ENCODE data around the gene SKAP1.
"Not testable (repeated sequence)": the region's sequence is repeated elsewhere in the genome, so short reads cannot be mapped to it uniquely, and the experiment has no call there.

The SKAP1 gene

DNA sequence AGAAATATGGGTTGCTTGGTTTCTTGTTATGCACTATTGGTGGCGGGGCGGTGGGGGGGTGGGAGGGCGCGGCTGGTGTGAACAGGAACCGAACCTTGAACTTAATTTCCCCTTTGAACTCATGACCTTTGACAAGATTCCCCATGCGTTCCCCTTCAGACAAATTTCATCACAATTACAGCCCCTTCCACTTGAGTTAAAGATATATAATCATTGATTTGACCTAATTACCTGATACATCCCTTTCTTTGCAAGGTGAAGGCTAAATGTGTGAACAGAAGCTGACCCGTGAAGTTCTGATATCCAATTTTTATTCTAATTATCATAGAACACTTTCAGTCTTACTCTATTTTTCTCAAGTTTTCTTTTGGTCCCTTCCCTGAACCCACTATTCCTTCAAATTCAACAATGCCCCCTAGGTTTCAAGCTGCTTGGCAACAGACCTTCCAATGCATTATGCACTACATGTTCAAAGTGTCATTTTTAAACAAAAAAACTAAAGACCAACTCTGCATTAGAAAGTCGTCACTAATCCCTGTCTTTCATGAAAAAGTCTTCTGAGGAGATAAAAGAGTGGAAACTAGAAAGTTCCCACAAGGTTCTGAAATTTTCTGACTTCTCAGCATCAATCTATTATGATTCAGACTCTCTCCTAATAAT is 116.8 kb downstream of the SKAP1 start:
- DNase-seq: no peak

DNA sequence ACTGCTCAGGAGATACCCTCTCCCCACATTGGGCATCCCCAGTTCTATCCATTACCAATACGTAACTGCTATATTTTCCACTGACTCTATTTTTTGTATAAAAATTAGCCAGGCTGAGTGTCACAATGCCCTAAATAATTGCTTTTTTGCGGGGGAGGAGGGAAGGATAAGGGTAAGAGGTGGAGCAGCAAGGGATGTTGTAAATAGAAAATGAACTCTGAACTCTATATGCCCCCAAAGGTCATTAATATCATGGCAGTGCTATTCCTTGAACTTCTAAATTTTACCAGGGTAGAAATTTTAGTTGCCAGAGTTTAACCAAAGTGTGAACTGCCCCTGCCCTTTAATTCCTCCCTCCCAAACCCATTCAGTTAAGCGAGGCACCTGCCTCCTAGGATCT is 118.7 kb downstream of the SKAP1 start:
- DNase-seq: no peak

DNA sequence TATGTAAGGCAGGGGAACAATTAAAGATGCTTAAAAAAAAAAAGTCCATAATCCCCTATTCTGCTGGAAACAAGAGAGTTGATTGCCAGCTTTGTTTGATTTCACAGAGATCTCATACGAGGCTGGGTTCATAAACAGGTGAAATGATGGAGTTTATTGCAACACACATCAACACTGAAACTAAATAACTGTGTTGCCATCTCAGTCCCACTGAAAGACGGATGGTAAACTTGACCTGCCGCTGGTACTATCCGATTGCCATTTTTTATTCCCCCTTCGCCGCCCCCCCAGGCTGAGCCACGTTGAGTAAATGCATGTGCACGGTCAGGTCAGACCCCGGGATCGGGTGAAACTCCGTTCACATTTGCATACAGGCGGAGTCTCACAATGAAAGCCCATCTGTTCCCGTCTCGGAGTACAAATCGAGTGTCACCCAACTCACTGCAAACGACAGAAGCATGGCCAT is 119.2 kb downstream of the SKAP1 start:
- no peak for DNase-seq

DNA sequence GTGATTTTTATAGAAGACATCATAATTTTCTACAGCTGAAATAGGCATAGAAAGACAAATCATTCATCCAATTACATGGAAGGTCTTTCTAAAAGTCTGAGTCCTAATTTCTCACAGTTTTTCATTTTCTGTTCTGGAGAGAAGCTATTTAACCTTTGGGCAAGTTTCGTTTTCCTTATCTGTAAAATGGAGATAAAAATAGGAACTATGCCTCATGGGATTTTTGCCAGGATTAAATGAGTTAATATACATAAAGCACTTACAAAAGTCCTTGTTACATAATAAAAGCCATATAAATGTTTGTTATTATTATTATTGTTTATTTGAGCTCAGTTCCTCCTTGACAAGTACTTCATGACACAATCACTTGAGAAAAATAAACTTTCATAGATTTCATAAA is 121.4 kb downstream of the SKAP1 start:
- no peak for DNase-seq

DNA sequence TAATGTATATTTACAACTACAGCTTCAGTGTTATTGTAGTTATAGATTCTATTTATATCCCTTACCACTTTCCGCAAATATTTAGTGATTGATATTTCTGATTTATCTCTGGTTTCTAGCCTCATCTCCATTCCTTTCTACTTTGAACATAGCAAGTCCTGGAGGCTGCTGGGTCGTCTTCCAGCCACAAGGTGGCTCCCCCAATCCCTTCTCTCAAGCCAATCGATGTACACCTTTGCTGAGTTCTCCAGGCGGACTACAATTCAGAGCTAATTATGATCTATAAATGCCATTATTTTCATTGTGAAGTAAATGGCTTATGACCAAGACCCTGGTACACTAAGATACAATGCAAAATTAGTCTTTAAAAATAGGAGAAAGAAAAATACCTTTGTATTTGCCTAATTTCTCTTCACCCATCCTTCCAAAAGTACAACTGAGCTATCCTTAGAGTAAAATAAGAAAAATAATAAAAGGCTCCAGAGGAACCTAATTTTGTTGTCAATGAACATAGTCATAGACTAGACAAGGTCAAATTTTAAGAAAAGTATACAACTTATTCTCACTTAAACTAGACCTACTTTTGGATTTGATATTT is 122.1 kb downstream of the SKAP1 start:
- DNase-seq: peak; percentile 32

DNA sequence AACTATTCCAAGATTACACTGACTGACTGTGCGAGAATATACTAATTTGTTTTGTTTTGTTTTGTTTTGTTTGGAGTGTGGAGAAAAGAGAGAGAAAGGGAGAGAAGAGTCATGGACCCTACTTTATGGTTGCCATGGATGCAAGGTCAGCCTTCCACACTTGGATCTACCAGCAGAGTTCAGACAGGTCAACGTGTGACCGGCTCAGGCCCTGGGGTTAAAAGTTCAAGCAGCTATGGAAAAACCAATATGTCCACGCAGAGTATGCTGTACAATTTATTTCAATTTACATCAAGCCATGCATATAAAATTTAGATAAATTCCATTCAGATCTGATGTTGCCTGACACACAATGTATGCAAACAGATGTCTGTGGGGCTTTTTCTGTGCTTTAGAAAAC is 122.8 kb downstream of the SKAP1 start:
- no peak for DNase-seq

DNA sequence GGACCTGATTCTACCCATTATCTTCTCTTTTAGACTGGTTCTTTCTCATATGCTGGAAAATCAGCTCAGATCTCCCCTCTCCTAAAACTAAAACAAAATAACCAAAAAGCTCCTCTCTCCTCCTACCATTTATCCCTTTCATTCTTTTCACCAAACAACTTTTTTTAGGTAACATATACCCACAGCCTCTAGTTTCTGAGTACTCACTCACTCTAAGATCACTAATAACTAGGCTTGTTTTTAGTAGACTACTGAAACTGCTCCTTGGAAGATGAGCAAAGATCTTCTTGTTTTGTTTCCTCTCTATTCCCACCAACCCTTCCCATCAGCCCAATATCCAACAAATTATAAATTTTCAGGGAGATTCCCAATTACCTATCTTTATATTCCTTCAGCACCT is 129.0 kb downstream of the SKAP1 start:
- DNase-seq: no peak

DNA sequence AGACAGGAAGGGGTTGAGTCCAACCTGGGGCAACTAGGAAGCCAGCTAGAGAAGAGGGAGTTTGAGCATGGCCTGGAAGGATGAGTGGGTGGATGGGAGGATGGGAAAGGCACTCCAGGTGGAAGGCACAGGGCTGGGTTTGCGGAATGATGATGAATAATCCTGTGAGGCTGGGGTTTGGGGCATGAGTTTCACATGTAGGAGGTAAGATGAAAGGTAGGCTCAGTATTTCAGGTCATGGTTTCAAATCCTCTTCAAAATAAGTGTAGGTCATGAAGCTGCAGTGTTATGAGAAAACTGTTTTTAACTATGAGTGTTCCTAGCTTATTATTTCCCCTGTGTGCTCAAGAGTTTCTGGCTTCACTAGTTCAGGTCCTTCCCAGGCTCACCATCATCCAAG is 130.3 kb downstream of the SKAP1 start:
- no peak for DNase-seq

DNA sequence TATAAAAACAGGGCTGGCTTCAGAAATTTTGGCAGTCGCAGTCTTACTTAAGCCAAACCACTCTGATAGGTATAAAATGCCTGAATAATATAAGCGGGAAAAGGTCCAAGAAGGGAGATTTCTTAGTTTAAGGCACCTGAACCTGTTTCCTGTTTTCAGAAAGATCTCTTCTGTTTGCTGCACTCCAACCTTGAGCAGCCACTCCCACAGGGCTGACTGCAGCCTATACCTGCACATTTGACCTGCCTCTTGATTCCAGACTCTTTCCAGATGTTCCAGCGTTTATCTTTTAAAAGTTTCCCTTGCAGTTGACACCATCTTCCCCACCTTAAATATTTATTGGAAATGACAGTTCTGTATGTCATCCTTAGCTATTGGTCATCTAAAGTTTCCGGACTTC is 132.2 kb downstream of the SKAP1 start:
- DNase-seq: no peak

DNA sequence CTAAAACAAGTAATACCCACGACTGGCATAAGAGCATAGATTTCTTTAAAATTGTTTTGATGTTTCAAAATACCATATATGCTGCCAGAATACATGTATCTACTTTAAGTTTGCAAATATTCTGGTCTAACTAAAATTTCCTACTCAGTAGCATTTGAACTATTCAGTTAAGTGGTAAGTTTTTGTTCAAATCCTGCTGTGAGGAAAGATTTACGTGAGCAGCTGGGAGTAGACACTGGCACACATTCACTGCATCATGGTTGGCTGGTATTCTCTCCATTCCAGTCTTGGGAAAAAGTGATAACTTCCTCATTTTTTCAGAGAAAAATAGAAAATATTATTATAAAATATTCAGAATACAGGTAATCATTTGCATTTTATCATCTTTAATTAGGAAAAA is 133.6 kb downstream of the SKAP1 start:
- DNase-seq: no peak

DNA sequence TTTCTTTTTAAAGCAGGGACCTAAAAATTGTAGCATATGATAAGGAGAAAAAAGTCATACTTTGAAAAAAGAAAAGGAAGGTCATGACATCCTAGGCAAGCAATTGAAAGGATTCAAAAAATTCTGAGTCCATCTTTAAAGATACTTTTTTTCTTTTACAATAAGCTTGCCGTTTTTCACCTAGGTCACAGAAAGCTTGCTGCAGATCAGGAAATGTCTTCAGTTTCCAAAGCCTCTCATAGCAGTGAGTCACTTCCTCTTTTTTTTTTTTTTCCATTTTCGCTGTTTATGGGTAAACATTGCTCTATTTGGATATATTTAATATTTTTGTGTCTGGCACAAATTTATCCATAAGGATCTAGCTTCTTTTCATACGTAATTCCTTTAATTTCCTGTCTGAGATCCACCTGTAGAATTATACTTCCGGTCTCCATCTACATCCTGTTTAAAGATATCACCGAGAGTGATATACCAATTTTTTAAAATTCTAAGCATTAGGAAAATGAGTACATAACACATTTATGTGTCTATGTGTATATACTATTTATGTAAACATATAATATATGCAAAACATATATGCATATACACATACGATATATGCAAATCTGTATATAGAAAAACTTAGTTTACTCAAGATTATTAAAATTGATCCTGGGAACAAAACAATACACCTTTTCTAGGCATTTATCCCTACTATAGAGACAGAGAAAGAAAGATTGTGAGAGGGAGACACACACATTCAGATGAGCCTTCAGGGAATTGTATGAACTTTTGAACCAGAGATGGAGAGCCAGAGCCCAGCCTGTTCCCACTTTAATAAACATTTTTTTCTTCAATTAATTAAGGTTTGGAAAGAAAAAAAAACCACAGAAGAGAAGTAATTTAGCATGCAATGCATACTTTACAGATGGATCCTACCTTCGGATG is 134.4 kb downstream of the SKAP1 start:
- DNase-seq: no peak

DNA sequence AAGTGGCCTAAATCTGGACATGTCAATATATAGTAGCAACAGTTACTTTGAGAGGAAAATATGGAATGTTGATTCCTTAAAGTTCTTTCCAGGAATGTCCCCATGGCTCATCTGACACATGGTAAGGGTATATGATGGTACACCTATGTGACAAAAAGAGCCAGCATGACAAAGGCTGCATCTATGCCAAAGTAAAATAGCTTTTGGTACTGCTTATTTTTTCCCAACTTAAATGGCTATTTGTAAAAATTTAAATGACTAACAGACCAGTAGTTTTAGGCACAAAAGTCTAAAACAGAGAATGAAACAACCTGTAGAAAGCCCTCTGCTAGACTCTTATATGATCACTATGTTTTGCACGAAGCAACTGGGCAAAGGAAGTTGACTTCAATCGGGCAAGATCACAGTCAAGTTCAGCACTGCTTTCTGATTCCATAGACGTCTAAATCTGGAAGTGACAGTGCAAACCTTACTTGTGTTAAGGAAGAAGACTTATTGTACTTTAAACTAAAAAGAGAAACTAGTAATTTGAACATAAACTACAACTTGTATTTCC is 135.1 kb downstream of the SKAP1 start:
- no peak for DNase-seq

DNA sequence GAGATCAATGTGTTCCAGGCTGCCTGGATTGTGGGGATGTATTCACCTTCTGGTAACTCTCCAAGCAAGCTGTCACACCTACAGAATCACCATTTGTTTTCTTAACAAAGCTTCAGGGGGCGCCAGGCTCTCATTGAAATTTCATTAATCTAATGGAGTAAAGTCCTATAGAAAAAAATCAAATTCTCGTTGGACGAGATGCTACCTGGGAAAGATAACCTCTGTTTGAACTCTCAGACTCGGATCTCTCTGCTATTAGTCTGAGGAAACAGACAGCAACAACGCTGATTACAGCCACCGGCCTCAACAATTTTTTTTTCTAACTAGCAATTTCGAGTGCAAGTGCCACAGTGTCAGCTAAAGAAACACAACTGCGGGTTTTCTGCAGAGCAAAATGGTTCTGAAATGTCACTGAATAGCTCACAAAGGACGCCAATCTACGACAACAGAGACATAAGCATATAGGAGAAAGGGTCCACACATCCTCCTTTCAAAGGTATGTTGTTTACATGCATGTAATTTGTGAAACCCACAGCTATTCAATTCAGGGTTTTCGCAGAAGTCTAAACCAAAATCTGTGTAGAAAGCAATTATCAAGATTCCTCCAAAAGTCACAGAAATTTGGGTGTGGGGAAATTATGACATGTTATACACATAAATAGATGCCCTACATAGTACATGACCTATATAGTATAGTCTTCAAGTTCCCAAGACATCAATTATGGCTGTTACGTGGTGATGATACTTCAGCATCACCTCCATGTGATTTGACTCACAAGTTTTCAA is 135.8 kb downstream of the SKAP1 start:
- DNase-seq: no peak

DNA sequence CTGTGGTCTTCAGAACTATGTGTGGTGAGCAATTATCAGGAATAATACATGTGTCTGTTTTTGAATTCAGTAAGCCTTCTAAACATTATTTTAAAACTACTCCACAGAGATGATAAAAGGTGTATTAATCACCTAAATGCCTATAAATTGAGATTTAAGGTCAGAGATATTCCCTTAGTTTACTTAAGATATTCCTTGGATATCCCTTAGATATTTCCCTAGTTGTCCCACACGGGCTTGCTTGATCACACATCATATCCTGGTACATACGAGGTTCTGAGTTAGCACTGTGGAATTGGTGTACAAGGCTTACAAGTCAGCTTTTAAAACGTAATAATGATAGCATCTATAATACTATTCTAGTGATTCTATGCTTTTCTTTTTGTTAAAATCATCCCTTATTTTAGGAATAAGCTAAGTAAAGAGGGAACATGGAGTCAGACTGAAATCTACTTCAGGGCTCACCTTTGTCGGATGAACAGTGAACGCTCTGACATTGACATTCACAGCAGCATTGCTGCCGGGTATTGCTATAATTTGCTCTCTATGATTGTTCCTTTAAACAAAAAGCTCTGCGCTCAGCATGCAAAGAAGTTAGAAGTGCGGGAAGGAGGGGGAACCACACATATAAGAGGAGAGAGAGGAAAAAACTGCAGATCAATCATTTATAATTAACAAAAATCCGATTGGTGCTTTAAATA is 136.5 kb downstream of the SKAP1 start:
- DNase-seq: no peak

DNA sequence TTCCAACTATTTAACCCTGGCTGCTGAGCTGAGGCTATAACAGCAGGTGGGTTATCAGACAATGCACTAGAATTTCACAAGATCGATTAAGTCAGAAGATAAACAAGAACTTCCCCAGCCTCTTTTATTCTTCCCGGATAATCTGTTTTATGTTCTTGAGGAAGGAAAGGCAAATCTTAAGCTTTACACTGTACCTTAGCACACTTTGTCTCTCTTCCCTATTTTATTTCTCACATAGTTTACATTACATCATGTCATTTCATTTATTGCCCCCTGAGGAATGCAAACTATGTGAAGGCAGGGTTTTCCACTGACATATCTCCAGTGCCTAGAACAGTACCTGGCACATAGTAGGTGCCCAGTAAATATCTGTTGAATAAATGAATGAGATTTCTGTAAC is 139.6 kb downstream of the SKAP1 start:
- DNase-seq: no peak

DNA sequence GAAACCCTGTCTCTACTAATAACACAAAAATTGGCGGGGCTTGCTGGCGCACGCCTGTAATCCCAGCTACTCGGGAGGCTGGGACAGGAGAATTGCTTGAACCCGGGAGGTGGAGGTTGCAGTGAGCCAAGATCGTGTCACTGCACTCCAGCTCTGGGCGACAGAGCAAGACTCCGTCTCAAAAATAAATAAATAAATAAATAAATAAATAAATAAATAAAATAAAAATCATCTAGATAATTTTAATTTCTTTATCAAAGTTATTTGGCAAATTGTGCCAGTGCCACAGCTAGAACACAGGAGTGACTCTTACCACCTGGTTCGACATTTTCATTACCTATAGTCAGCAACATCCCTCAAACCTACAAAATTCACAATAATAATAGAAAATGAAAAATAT is 143.1 kb downstream of the SKAP1 start:
- DNase-seq: not testable (repeated sequence)

DNA sequence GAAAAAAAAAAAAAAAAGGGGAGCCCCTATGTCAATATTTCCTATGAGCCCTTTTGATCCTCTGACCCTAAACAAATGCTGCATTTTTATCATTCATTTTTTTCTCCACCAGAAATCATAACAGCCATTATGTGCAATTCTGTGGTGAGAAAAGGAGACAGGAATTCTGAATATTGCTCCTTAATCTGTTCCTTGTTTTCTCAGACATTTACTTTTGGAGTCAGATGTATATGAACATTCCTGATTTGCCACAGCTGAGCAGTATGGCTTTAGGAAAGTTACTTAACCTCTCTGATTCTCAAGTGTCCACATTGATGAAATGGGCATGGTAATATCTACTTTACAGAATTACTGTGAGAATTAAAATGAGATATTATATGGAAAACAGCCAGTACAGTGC is 144.4 kb downstream of the SKAP1 start:
- no peak for DNase-seq

DNA sequence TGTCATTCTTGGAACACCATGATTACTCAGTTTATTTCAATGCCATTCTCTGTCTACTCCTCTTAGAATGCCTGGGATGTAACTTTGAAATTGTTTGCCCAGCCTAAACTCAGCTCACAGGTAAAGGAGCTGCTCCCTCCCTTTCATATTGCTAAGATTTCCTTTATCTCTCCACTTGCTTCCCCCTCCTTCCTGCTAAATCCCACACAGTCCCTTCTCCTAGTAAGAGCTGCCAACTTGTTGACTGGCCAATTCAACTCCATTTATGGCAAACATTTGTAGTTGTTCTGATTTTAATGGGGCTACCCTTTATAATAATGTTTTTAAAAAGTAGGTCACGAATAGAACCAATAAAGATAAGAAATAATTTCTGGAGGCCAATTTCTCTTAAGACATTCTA is 146.1 kb downstream of the SKAP1 start:
- DNase-seq: no peak

DNA sequence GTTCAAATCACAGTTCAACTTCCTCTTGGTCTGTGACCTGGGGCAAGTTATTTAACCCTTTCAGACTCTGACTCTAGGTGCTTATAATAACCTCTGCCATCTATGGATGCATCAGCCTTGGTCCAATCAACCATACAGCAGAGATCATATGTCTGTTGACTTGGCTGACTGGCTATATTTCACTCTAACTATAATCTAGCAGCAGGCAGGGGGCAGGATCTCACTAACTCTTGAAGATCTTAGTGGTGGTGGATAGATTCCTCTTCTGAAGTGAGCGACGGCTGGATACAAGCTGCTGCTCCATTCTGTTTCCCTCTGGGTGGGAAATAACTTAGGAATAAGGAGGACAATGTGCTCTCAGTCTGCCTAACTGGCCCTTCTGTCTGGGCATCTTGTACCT is 146.6 kb downstream of the SKAP1 start:
- DNase-seq: no peak

DNA sequence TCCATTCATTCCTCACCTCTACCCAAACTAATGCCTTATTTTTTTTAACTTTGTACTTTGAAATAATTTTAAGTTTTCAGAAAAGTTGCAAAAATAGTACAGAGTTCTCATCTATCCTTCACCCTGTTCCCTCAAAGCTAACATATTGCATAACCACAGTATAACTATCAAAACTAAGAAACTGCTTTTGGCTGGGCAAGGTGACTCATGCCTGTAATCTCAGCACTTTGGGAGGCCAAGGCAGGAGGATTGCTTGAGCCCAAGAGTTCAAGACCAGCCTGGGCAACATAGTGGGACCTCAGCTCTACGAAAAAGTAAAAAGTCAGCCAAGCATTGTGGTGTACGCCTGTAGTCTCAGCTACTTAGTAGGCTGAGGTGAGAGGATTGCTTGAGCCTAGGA is 147.7 kb downstream of the SKAP1 start:
- no peak for DNase-seq

DNA sequence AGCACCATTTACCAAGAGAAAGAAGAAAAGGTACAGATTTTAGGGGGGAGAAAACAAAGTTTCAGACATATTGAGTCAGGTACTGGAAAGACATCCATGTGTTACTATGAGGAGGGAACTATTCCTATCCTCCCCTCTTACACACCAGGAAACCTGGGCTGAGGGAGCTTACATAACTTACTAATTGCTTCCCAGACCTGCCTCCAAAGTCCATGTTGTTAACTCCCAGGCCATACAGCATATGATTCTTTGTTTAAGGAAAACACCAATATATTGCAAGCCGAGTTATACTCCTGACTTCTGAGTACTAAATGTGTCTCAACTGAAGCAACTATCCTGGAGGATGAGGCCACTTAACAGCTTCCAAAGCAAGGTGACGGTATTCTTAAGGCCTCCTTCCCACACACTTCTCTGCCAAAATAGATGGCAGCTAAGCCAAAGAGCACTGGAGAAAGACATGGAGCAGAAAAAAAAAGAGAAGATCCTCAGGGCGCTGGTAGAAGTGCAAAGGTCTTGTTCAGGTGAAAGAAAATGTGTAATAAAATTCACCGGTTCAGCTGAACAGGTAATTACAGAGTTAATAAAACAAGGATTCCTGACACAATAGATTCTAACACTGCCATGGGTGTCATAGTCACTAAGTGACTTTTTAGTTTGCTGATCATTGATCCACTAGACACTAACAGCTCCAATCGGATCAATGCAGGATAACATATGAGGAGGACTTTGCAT is 151.1 kb downstream of the SKAP1 start:
- no peak for DNase-seq
